Camera-type eye (tissue), 1 donor: ENCODE measurements around the gene POLR2A. TPM values are rescaled to one million over a fixed set of nuclear protein-coding genes. Genes with fewer than 3 reads are reported as not detected.

Experiments
- total RNA-seq: library from RNA; depleted of rRNA; stranded (reverse); fragments of >200 nt; gene quantifications from one replicate; pipeline ENCODE4 v1.2.3, GENCODE V29; 2014

The POLR2A gene
- 114 TPM for total RNA-seq

GRCh38 chr17:7484067-7484918 is at the start of gene POLR2A:
POLR2A (plus strand) TSS chr17:7484366.

GRCh38 chr17:7439462-7440112 is 44.6 kb upstream of the POLR2A start, which contains the start of gene FGF11:
FGF11 (plus strand) TSS chr17:7439512; CDS start chr17:7439621, 109 bp downstream.

GRCh38 chr17:7444682-7445618 is 39.2 kb upstream of the POLR2A start, which contains the start of gene CHRNB1:
CHRNB1 (plus strand) TSS chr17:7445061; CDS start chr17:7445128, 67 bp downstream.

GRCh38 chr17:7479213-7480088 is 4.7 kb upstream of the POLR2A start, which contains the start of gene ZBTB4:
ZBTB4 (minus strand) TSS chr17:7479631; CDS start chr17:7466801, 12,830 bp downstream.

GRCh38 chr17:7481275-7481674 is 2.9 kb upstream of the POLR2A start, which contains the start of gene SLC35G6:
SLC35G6 (plus strand) TSS chr17:7481446; CDS start chr17:7481517, 71 bp downstream.

GRCh38 chr17:7548585-7549400 is 64.6 kb downstream of the POLR2A start, which contains the start of gene TNFSF12:
TNFSF12 (plus strand) TSS chr17:7549058; CDS start chr17:7549154, 96 bp downstream.

Other genes with a start within 250 kb of the POLR2A start
- 103 TPM for gene DVL2, start 249.8 kb upstream of the POLR2A start, total RNA-seq
- gene PHF23, start 244.9 kb upstream of the POLR2A start, total RNA-seq, result 27.5 TPM
- 310 TPM for gene GABARAP, start 241.9 kb upstream of the POLR2A start, total RNA-seq
- 74.5 TPM for gene CTDNEP1, start 232.6 kb upstream of the POLR2A start, total RNA-seq
- gene ELP5, start 232.2 kb upstream of the POLR2A start, total RNA-seq, result 39.5 TPM
- 14.3 TPM for gene CLDN7, start 221.9 kb upstream of the POLR2A start, total RNA-seq
- 5.4 TPM for gene SLC2A4, start 202.6 kb upstream of the POLR2A start, total RNA-seq
- 1.3 TPM for gene YBX2, start 189.7 kb upstream of the POLR2A start, total RNA-seq
- 138 TPM for gene EIF5A, start 176.7 kb upstream of the POLR2A start, total RNA-seq
- 43.4 TPM for gene GPS2, start 169.0 kb upstream of the POLR2A start, total RNA-seq
- gene NEURL4, start 155.0 kb upstream of the POLR2A start, total RNA-seq, result 38.8 TPM
- 6.2 TPM for gene ACAP1, start 147.8 kb upstream of the POLR2A start, total RNA-seq
- 4.5 TPM for gene KCTD11, start 132.2 kb upstream of the POLR2A start, total RNA-seq
- gene TMEM95, start 129.2 kb upstream of the POLR2A start, total RNA-seq, result not detected
- gene TNK1, start 103.3 kb upstream of the POLR2A start, total RNA-seq, result 2.4 TPM
- gene PLSCR3, start 89.8 kb upstream of the POLR2A start, total RNA-seq, result 12.8 TPM
- gene TMEM256, start 80.3 kb upstream of the POLR2A start, total RNA-seq, result 27.9 TPM
- gene NLGN2, start 76.5 kb upstream of the POLR2A start, total RNA-seq, result 36.2 TPM
- gene SPEM1, start 64.0 kb upstream of the POLR2A start, total RNA-seq, result not detected
- gene SPEM2, start 58.8 kb upstream of the POLR2A start, total RNA-seq, result not detected
- gene SPEM3, start 55.5 kb upstream of the POLR2A start, total RNA-seq, result not detected
- gene TMEM102, start 48.9 kb upstream of the POLR2A start, total RNA-seq, result 1.0 TPM
- 7.1 TPM for gene FGF11, start 44.9 kb upstream of the POLR2A start, total RNA-seq
- gene CHRNB1, start 39.3 kb upstream of the POLR2A start, total RNA-seq, result 17.8 TPM
- 35.8 TPM for gene ZBTB4, start 4.7 kb upstream of the POLR2A start, total RNA-seq
- not detected for gene SLC35G6, start 2.9 kb upstream of the POLR2A start, total RNA-seq
- gene TNFSF12, start 64.7 kb downstream of the POLR2A start, total RNA-seq, result 16.2 TPM
- gene TNFSF13, start 74.4 kb downstream of the POLR2A start, total RNA-seq, result 7.6 TPM
- gene SENP3, start 77.6 kb downstream of the POLR2A start, total RNA-seq, result 54.2 TPM
- gene CD68, start 95.3 kb downstream of the POLR2A start, total RNA-seq, result 5.9 TPM
- 68.1 TPM for gene MPDU1, start 99.5 kb downstream of the POLR2A start, total RNA-seq
- gene SOX15, start 105.7 kb downstream of the POLR2A start, total RNA-seq, result 3.2 TPM
- gene FXR2, start 130.5 kb downstream of the POLR2A start, total RNA-seq, result 43.2 TPM
- 41.5 TPM for gene SAT2, start 143.5 kb downstream of the POLR2A start, total RNA-seq
- gene SHBG, start 145.8 kb downstream of the POLR2A start, total RNA-seq, result 1.3 TPM
- 62.5 TPM for gene ATP1B2, start 166.6 kb downstream of the POLR2A start, total RNA-seq
- 27.9 TPM for gene TP53, start 203.1 kb downstream of the POLR2A start, total RNA-seq
- gene WRAP53, start 204.1 kb downstream of the POLR2A start, total RNA-seq, result 5.6 TPM
- 10.0 TPM for gene EFNB3, start 220.8 kb downstream of the POLR2A start, total RNA-seq
- gene DNAH2, start 233.4 kb downstream of the POLR2A start, total RNA-seq, result 0.60 TPM